Liver (tissue), 9 donors: ENCODE measurements around the gene CAP2. TPM values are rescaled to one million over a fixed set of nuclear protein-coding genes. Genes with fewer than 3 reads are reported as not detected.

Source experiments
- DNase-seq: peaks from one replicate; pipeline ENCODE4 v3.0.0-alpha.2; 2017; ENCODE audit warnings: low spot score
- H3K27ac ChIP-seq, 2 donors: one replicate each; pipeline ENCODE4 v1.7.0; 2013; ENCODE audit warnings: inconsistent platforms in 2 of 2, low read length in 2 of 2, control low read depth in 1 of 2, low read depth in 1 of 2, mild to moderate bottlenecking in 1 of 2
- H3K27me3 ChIP-seq, 4 donors: one replicate each; pipeline versions ENCODE4 v1.6.1 to v1.7.0; 2013; ENCODE audit warnings: low read length in 3 of 4, inconsistent platforms in 1 of 4, mild to moderate bottlenecking in 1 of 4, moderate library complexity in 1 of 4; ENCODE audit not compliant: control insufficient read depth in 4 of 4, insufficient read depth in 4 of 4
- H3K36me3 ChIP-seq, 4 donors: one replicate each; pipeline versions ENCODE4 v1.6.1 to v1.7.0; 2013; ENCODE audit warnings: low read length in 3 of 4, mild to moderate bottlenecking in 3 of 4, low read depth in 1 of 4, moderate library complexity in 1 of 4; ENCODE audit not compliant: control insufficient read depth in 4 of 4, insufficient read depth in 3 of 4
- H3K4me1 ChIP-seq, 4 donors: one replicate each; pipeline versions ENCODE4 v1.6.1 to v1.7.0; 2013; ENCODE audit warnings: low read length in 3 of 4, mild to moderate bottlenecking in 3 of 4, moderate library complexity in 1 of 4; ENCODE audit not compliant: control insufficient read depth in 4 of 4, insufficient read depth in 4 of 4
- H3K4me3 ChIP-seq, 3 donors: one replicate each; pipeline versions ENCODE4 v1.6.1 to v1.7.0; 2013; ENCODE audit warnings: low read length in 3 of 3, control low read depth in 1 of 3, low read depth in 1 of 3, mild to moderate bottlenecking in 1 of 3
- H3K9ac ChIP-seq, 2 donors: one replicate each; pipeline ENCODE4 v1.7.0; 2013; ENCODE audit warnings: low read length in 2 of 2, mild to moderate bottlenecking in 2 of 2, moderate library complexity in 2 of 2, control low read depth in 1 of 2, low read depth in 1 of 2
- H3K9me3 ChIP-seq, 4 donors: one replicate each; pipeline versions ENCODE4 v1.6.1 to v1.7.0; 2013; ENCODE audit warnings: low read length in 3 of 4; ENCODE audit not compliant: control insufficient read depth in 4 of 4
- ATF3 ChIP-seq: IDR thresholded peaks from 2 replicates; pipeline ENCODE4 v1.6.1; 2016; ENCODE audit warnings: antibody characterized with exemption
- CTCF ChIP-seq: fragments of 150-350 bp; IDR thresholded peaks from 2 replicates; pipeline ENCODE4 v1.5.1; 2017; ENCODE audit warnings: improper control_type of control experiment, low read depth, low read length; ENCODE audit not compliant: missing input control
- EGR1 ChIP-seq, 2 donors: IDR thresholded peaks; 2 replicates each; pipeline ENCODE4 v1.6.1; 2016 to 2018; ENCODE audit warnings: antibody characterized with exemption in 2 of 2, low read depth in 2 of 2
- FOXA1 ChIP-seq: IDR thresholded peaks from 2 replicates; pipeline ENCODE4 v1.6.1; 2016; ENCODE audit warnings: antibody characterized with exemption
- FOXA2 ChIP-seq: IDR thresholded peaks from 2 replicates; pipeline ENCODE4 v1.6.1; 2016; ENCODE audit warnings: antibody characterized with exemption
- GABPA ChIP-seq, 2 donors: IDR thresholded peaks in 1 of 2; conservative IDR thresholded peaks in 1 of 2; 2 replicates each; pipeline ENCODE4 v1.6.1; 2016; ENCODE audit warnings: antibody characterized with exemption in 2 of 2, mild to moderate bottlenecking in 1 of 2, moderate library complexity in 1 of 2
- HNF4A ChIP-seq, 2 donors: conservative IDR thresholded peaks; 2 replicates each; pipeline ENCODE4 v1.6.1; 2016; ENCODE audit warnings: antibody characterized with exemption in 2 of 2, mild to moderate bottlenecking in 2 of 2
- HNF4G ChIP-seq: IDR thresholded peaks from 2 replicates; pipeline ENCODE4 v1.6.1; 2016; ENCODE audit warnings: antibody characterized with exemption
- JUND ChIP-seq, 2 donors: IDR thresholded peaks; 2 replicates each; pipeline ENCODE4 v1.6.1; 2016; ENCODE audit warnings: antibody characterized with exemption in 2 of 2
- NR2F2 ChIP-seq: IDR thresholded peaks from 2 replicates; pipeline ENCODE4 v1.6.1; 2016; ENCODE audit warnings: antibody characterized with exemption
- RAD21 ChIP-seq, 2 donors: IDR thresholded peaks; 2 replicates each; pipeline ENCODE4 v1.6.1; 2016; ENCODE audit warnings: antibody characterized with exemption in 2 of 2, mild to moderate bottlenecking in 2 of 2
- RXRA ChIP-seq, 2 donors: IDR thresholded peaks; 2 replicates each; pipeline ENCODE4 v1.6.1; 2017 to 2018; ENCODE audit warnings: antibody characterized with exemption in 2 of 2, mild to moderate bottlenecking in 1 of 2
- SP1 ChIP-seq: IDR thresholded peaks from 2 replicates; pipeline ENCODE4 v1.6.1; 2018; ENCODE audit warnings: antibody characterized with exemption, mild to moderate bottlenecking
- YY1 ChIP-seq: IDR thresholded peaks from 2 replicates; pipeline ENCODE4 v1.6.1; 2016; ENCODE audit warnings: antibody characterized with exemption, mild to moderate bottlenecking
- WGBS: extraction: QIAGEN DNeasy Blood & Tissue Kit; methylation state at CpG from one replicate; pipeline ENCODE4 v1.1.7; 2013; 5-methylcytosine and 5-hydroxymethylcytosine counted together
- polyA plus RNA-seq, 2 donors: library from polyadenylated mRNA; stranded (reverse) in 1 of 2; unstranded in 1 of 2; fragments of 200-250 nt in 1 of 2; fragments of >200 nt in 1 of 2; fragmentation: Nextera tagmentation in 1 of 2; extraction: Ambion mirVana in 1 of 2; gene quantifications; one replicate each; pipeline versions ENCODE4 v1.2.1 to v1.2.3, GENCODE V29; 2013 to 2015
- total RNA-seq, 2 donors: library from RNA; depleted of rRNA; stranded (reverse); fragments of >200 nt; gene quantifications; one replicate each; pipeline ENCODE4 v1.2.3, GENCODE V29; 2014
- TF ChIP-seq, protein P1 (sequence below): IDR thresholded peaks from 2 replicates; pipeline ENCODE4 v1.6.1; 2016; ENCODE audit warnings: antibody characterized with exemption
- TF ChIP-seq, protein P2 (sequence below): IDR thresholded peaks from 2 replicates; pipeline ENCODE4 v1.6.1; 2016; ENCODE audit warnings: antibody characterized with exemption
- donor health status: healthy.
- donor health status: healthy.
- donor health status: healthy.
- donor health status: healthy.
- donor health status: healthy.

Gene CAP2
- total and polyA plus RNA-seq, 4 donors, result 1.2 to 6.4 (median 2.5) TPM

GRCh38 chr6:17385660-17386059, 7.7 kb upstream of the CAP2 start:
- no peaks in the 10 kb centered on the region for H3K36me3 ChIP-seq
- H3K27me3 ChIP-seq, result no peaks in the 10 kb centered on the region
- H3K4me3 ChIP-seq, result no peak overlapping the region
- H3K27ac ChIP-seq, result no peak overlapping the region
- DNase-seq, result no peak
- WGBS, result 71% methylated on average over 7 of the region's 7 CpGs
- H3K4me1 ChIP-seq, result no peaks in the 10 kb centered on the region
- TF ChIP-seq FOXA2 (no peak), RXRA (IDR thresholded peaks at IDR 0.05) (no peak), GABPA (IDR thresholded peaks at IDR 0.05 in 1 of 2, conservative IDR thresholded peaks at IDR 0.05 in 1 of 2) (no peak), YY1 (no peak), CTCF (no peak), HNF4G (no peak), RAD21 (IDR thresholded peaks at IDR 0.05) (no peak), FOXA1 (no peak), HNF4A (conservative IDR thresholded peaks at IDR 0.05) (no peak), JUND (IDR thresholded peaks at IDR 0.05) (no peak), ATF3 (no peak), EGR1 (IDR thresholded peaks at IDR 0.05; ENCODE audit: low read depth in 2 of 2) (no peak), SP1 (no peak)
- TF ChIP-seq, protein P1, sequence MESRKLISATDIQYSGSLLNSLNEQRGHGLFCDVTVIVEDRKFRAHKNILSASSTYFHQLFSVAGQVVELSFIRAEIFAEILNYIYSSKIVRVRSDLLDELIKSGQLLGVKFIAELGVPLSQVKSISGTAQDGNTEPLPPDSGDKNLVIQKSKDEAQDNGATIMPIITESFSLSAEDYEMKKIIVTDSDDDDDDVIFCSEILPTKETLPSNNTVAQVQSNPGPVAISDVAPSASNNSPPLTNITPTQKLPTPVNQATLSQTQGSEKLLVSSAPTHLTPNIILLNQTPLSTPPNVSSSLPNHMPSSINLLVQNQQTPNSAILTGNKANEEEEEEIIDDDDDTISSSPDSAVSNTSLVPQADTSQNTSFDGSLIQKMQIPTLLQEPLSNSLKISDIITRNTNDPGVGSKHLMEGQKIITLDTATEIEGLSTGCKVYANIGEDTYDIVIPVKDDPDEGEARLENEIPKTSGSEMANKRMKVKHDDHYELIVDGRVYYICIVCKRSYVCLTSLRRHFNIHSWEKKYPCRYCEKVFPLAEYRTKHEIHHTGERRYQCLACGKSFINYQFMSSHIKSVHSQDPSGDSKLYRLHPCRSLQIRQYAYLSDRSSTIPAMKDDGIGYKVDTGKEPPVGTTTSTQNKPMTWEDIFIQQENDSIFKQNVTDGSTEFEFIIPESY, result no peak
- no peaks in the 10 kb centered on the region for H3K9me3 ChIP-seq
- no peak overlapping the region for H3K9ac ChIP-seq

- WGBS, result 69% methylated on average over 3 of the region's 3 CpGs
- no peaks in the 10 kb centered on the region for H3K27me3 ChIP-seq
- no peak overlapping the region for H3K27ac ChIP-seq
- no peak overlapping the region for H3K4me3 ChIP-seq
- no peaks in the 10 kb centered on the region for H3K9me3 ChIP-seq
- no peak for DNase-seq
- H3K36me3 ChIP-seq, result no peaks in the 10 kb centered on the region
- H3K9ac ChIP-seq, result no peak overlapping the region
- TF ChIP-seq NR2F2 (no peak), EGR1 (IDR thresholded peaks at IDR 0.05; ENCODE audit: low read depth in 2 of 2) (no peak), JUND (IDR thresholded peaks at IDR 0.05) (no peak), YY1 (no peak), HNF4A (conservative IDR thresholded peaks at IDR 0.05) (no peak), RAD21 (IDR thresholded peaks at IDR 0.05) (no peak), SP1 (no peak), CTCF (no peak), RXRA (IDR thresholded peaks at IDR 0.05) (no peak), HNF4G (no peak)
- TF ChIP-seq, protein P1, result no peak
- TF ChIP-seq, protein P2, sequence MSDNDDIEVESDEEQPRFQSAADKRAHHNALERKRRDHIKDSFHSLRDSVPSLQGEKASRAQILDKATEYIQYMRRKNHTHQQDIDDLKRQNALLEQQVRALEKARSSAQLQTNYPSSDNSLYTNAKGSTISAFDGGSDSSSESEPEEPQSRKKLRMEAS, result no peak
- H3K4me1 ChIP-seq, result peaks cover 0 to 6% (median 3%) of the 10 kb centered on the region in 4 donors
Observed at GRCh38 chr6:17388365-17388764, 5.0 kb upstream of the CAP2 start.
